ENCODE measurements around the gene PDE6H. TPM values are rescaled to one million over a fixed set of nuclear protein-coding genes. Genes with fewer than 3 reads are reported as not detected.

The PDE6H gene
- total RNA-seq, 4 donors from 2014 or later, result not detected

DNA sequence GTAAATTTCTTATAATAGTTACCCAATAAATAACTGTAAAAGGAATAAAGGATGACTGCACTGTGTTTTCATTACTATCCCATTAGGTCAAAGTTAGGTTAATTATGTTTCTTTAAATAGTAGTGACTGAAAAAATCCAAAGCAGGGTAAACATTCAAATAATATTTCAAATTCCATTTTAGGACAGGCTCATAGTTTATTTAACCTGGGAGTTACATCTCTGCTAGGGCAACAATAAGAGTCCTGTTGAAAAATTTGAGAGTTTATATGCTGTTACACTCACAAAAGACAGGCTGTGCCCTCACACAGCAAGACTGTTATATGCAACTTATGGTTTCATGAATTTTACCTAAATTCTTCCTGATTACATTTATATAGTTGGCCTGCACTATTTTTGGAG, 42.5 kb upstream of the PDE6H start:
- TF ChIP-seq CTCF (IDR thresholded peaks at IDR 0.05), result peak in 3 of 4 experiments; percentile 23 to 55 (median 37)
- no peak for TF ChIP-seq EP300 (IDR thresholded peaks at IDR 0.05)
- peak overlapping the region in 1 of 4 donors; percentile 57 for H3K27ac ChIP-seq
- peak; percentile 81 for ATAC-seq
- peaks cover 0 to 28% (median 7%) of the 10 kb centered on the region in 3 donors for H3K4me1 ChIP-seq
- no peaks in the 10 kb centered on the region for H3K36me3 ChIP-seq
- H3K4me3 ChIP-seq, result no peak overlapping the region
- no peaks in the 10 kb centered on the region for H3K9me3 ChIP-seq
- H3K27me3 ChIP-seq, result no peaks in the 10 kb centered on the region

DNA sequence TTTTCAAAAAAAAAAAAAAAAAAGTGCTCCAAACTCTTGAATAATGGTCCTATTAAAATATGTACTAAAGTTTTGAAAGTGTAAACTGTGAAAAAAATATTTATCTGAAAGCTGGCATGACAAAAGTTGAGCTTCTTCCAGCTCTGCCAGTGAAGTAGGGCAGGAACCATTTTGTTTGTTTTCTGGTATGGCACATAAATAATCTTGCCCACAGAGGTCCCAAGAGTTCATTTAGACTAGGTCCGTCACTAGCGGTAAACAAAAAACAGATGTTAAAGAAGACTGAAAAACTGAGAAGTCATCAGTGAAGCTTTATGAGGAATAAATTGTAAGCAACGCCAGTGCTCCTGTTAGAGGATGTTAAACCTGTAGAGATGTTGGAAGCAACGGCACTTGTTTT, 41.5 kb upstream of the PDE6H start:
- peaks cover 0 to 28% (median 7%) of the 10 kb centered on the region in 3 donors for H3K4me1 ChIP-seq
- H3K27ac ChIP-seq, result peak overlapping the region in 2 of 4 donors; percentile 1 to 45
- no peaks in the 10 kb centered on the region for H3K36me3 ChIP-seq
- WGBS, 2 donors (ENCODE audit: low coverage in 1 of 2), result 80 to 81% methylated on average over 1 to 4 of the region's 4 CpGs
- H3K27me3 ChIP-seq, result no peaks in the 10 kb centered on the region
- no peak for TF ChIP-seq EP300 (IDR thresholded peaks at IDR 0.05)
- TF ChIP-seq CTCF (IDR thresholded peaks at IDR 0.05), result no peak
- TF ChIP-seq POLR2A (IDR thresholded peaks at IDR 0.05), result no peak
- no peak for TF ChIP-seq POLR2AphosphoS5 (IDR thresholded peaks at IDR 0.05)
- H3K9me3 ChIP-seq, result no peaks in the 10 kb centered on the region
- ATAC-seq, result no peak
- no peak overlapping the region for H3K4me3 ChIP-seq

DNA sequence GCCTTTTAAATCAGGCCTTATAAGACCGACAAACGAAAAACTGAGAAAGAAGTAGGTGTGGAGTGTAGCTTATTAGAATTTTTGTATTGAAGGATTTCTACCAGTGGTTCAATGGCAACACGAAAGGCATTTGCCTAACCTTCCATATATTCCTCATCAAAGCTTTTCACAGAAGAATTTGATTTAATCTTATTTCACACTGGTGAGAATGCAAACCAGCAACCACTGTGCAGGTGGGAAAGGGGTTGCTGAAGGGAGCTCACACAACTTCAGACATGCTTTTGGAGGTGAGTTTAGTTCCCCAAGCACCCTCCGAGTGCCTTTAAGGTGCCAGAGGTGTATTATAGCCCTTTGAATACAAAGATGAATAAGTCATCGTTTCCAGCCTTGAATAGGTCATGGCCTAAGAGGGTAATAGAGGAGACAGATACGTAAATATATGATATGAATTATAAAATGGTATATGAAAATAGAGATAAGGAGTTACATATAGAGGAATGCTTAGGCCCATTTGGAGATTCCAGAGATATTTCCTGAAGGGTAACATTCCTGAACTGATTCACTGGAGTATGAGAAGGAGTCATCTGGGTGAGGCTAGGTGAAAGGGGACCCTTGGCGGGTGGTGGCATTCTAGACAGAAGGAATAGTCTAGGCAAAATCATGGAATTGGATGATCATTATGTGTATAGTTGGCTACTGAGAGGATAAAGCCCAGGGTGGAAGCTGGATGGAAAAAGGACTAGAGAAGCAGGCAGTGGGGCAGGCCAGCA, 40.9 kb upstream of the PDE6H start:
- H3K4me3 ChIP-seq, result no peak overlapping the region
- no peak for ATAC-seq
- H3K36me3 ChIP-seq, result no peaks in the 10 kb centered on the region
- 95 to 97% methylated on average over 6 of the region's 7 CpGs for WGBS, 2 donors (ENCODE audit: low coverage in 1 of 2)
- TF ChIP-seq CTCF (IDR thresholded peaks at IDR 0.05) (no peak), POLR2A (IDR thresholded peaks at IDR 0.05) (no peak), POLR2AphosphoS5 (IDR thresholded peaks at IDR 0.05) (no peak), EP300 (IDR thresholded peaks at IDR 0.05) (no peak)
- H3K4me1 ChIP-seq, result peaks cover 0 to 28% (median 7%) of the 10 kb centered on the region in 3 donors
- H3K9me3 ChIP-seq, result no peaks in the 10 kb centered on the region
- no peaks in the 10 kb centered on the region for H3K27me3 ChIP-seq
- H3K27ac ChIP-seq, result peak overlapping the region in 2 of 4 donors; percentile 1 to 45

- TF ChIP-seq CTCF (IDR thresholded peaks at IDR 0.05), result no peak
- no peak for TF ChIP-seq POLR2AphosphoS5 (IDR thresholded peaks at IDR 0.05)
- no peak for TF ChIP-seq POLR2A (IDR thresholded peaks at IDR 0.05)
- no peak for TF ChIP-seq EP300 (IDR thresholded peaks at IDR 0.05)
Observed at GRCh38 chr12:14934511-14934910, 38.3 kb upstream of the PDE6H start.

GRCh38 chr12:14935031-14935430, 37.8 kb upstream of the PDE6H start:
- Histone ChIP-seq H3K9me3 (no peaks in the 10 kb centered on the region), H3K36me3 (no peaks in the 10 kb centered on the region), H3K4me1 (peaks cover 0 to 10% (median 3%) of the 10 kb centered on the region in 3 donors), H3K27me3 (no peaks in the 10 kb centered on the region), H3K27ac (no peak overlapping the region), H3K4me3 (no peak overlapping the region)
- TF ChIP-seq CTCF (IDR thresholded peaks at IDR 0.05), result no peak
- no peak for TF ChIP-seq POLR2A (IDR thresholded peaks at IDR 0.05)
- no peak for TF ChIP-seq EP300 (IDR thresholded peaks at IDR 0.05)
- no peak for TF ChIP-seq POLR2AphosphoS5 (IDR thresholded peaks at IDR 0.05)
- ATAC-seq, result no peak
- WGBS, 2 donors (ENCODE audit: low coverage in 1 of 2), result 60 to 73% methylated on average over 3 to 4 of the region's 4 CpGs

More at GRCh38 chr12:14934511-14934910, 38.3 kb upstream of the PDE6H start:
- no peak overlapping the region for H3K4me3 ChIP-seq
- H3K9me3 ChIP-seq, result no peaks in the 10 kb centered on the region
- ATAC-seq, result no peak
- peaks cover 0 to 15% (median 3%) of the 10 kb centered on the region in 3 donors for H3K4me1 ChIP-seq
- no peaks in the 10 kb centered on the region for H3K36me3 ChIP-seq
- H3K27me3 ChIP-seq, result no peaks in the 10 kb centered on the region
- 100% methylated on average over 2 of the region's 2 CpGs for WGBS, 2 donors (ENCODE audit: low coverage in 1 of 2)
- H3K27ac ChIP-seq, result no peak overlapping the region

All from gastroesophageal sphincter (tissue), 4 donors.